ENCODE data around the gene KHNYN.

KHNYN gene

DNA sequence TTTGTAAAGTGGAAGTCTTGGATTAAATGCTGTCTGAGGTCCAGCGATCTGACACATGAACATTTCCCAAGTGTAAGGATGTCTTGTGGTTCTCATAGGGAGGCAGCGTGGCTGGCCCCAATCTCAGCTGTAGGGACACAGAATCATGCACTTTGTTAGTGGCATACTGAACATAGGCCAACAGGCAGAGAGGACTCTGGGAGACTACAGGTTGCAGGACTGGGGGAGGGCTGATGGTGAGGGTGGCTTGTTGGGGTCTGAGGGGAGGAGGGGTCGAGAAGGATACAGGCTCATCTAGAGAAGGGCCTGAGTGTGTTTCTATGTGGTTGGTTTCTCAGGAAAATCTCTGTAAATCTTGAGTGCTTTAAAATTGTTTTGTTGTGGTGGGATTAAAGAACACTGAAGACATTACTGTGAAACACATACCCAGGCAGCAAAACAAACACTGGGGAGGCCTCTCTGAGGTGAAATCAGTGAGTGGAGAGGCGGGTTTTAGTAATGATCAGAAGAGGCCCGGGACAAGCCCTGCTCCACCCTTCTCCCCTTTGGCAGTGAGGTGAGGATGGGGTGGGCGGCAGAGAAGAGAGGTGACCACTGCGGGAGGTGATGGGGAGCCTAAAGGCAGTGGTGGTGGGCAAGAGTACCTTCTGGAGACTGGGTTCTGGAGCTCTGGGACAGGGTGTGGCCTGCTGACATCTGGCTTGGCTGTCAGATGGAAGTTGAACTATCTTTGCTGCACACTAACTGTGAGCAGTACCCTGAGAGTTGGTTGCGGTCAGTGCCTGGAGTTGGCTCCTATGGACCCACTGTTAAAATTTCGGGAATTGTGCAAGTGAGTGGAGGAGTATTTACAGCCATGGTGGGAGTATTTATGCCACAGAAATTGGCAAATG, 27.7 kb upstream of the KHNYN start:
- no peak for DNase-seq (ENCODE audit: low read depth)

DNA sequence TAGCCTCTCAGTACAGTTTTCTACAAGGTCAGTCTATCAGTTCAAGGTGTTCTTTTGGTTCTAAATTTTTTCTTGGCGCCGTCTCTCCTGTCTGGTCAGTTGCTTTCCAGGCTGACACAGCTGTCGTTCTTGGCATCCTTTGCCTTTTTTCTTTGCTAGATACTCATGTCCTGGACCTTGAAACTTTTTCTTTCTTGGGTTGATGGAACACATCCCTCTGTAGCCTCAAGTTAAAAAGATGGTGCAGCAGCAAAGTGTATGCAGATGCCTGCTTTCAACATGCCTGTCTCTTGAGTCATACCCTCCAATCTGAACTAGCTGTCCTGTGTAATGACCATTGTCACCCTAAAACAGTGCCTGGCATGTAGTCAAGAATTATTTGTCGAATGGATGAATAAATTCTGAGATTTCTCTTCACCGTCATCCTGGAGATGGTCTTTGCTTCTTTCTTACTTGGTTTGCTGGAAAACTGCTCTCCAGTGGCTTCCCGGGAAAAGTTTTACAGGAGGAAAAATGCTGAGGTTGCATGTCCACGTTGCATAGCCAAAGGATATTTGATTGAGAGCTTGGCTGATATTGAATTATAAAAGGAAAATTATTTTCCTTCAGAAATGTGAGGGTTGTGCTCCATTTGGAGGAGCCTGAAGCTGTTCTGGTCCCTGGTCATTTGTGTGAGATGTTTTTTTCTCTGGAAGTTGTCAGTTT, 26.3 kb upstream of the KHNYN start:
- no peak for DNase-seq (ENCODE audit: low read depth)

- no peak for DNase-seq (ENCODE audit: low read depth)
Measured at GRCh38 chr14:24404814-24405213, 24.9 kb upstream of the KHNYN start.

GRCh38 chr14:24406416-24406815, 23.3 kb upstream of the KHNYN start:
- DNase-seq (ENCODE audit: low read depth), result no peak

DNA sequence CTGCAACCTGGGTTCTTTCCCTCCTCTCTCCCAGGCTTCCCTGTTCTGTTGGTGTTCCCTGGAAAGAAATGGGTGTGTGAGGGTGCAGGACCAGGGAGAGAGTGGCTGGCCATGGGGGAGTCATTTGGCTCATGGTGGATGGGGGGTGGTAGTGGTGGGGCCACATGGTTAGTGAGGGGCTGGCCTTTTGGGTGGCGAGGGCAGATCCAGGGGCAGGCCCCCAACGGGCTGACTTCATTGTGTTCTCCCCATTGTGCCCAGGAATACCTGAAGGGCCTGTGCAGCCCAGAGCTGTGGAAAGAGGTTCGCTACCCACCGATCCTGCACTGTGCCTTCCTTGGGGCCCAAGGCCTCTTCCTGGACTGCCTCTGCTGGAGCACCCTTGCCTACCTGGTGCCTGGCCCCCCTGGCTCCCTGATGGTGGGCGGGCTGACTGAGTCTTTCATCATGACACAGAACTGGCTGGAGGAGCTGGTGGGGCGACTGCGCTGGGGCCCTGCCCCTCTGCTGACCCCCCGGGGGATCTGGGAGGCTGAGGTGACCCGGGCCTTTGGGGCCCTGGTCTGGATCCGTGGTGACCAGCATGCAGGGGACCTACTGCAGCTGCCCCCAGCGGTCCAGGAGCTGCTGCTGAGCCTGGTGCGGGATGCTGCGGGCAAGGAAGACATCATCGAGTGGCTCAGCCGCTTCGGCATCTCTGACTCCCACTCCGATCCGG, 22.0 kb upstream of the KHNYN start:
- DNase-seq (ENCODE audit: low read depth), result no peak

- DNase-seq (ENCODE audit: low read depth), result no peak
Measured at GRCh38 chr14:24408764-24409163, 21.0 kb upstream of the KHNYN start.

GRCh38 chr14:24409192-24409591, 20.6 kb upstream of the KHNYN start:
- no peak for DNase-seq (ENCODE audit: low read depth)

- no peak for DNase-seq (ENCODE audit: low read depth)
Measured at GRCh38 chr14:24409956-24410355, 19.8 kb upstream of the KHNYN start.

- DNase-seq (ENCODE audit: low read depth), result no peak
Measured at GRCh38 chr14:24411443-24412389, 18.0 kb upstream of the KHNYN start.

DNA sequence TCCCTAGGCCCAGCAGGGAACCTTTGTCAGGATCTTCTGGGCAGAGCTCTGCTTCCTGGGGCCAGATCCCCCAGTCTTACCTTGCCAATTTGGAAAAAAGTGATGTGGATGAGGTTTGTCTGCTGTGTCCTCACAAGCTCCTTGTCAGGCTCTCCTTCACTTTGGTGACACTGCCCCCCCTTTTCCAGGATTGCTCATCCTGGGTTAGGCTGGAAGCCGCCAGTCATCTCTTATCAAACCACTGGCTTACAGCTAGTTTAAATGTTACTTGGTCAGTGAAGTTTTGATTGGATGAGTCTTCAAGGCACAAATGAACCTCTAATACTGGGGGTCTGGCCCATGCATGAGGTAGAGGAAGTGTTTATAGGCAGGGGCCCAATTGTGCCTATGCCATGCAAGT, 15.7 kb upstream of the KHNYN start:
- no peak for DNase-seq (ENCODE audit: low read depth)

DNA sequence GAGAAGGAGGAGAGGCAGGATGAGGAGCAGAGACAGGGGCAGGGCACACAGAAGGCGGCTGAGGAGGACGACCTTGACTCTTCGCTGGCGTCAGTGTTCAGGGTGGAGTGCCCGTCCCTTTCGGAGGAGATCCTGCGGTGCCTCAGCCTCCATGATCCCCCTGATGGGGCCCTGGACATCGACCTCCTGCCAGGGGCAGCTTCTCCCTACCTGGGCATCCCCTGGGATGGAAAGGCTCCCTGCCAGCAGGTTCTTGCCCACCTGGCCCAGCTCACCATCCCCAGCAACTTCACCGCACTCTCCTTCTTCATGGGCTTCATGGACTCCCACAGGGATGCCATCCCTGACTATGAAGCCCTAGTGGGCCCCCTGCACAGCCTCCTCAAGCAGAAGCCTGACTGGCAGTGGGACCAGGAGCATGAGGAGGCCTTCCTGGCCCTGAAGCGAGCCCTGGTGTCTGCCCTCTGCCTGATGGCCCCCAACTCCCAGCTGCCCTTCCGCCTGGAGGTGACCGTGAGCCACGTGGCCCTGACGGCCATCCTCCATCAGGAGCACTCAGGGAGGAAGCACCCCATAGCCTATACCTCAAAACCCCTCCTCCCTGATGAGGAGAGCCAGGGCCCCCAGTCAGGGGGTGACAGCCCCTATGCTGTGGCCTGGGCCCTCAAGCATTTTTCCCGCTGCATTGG, 14.9 kb upstream of the KHNYN start:
- DNase-seq (ENCODE audit: low read depth), result no peak

- no peak for DNase-seq (ENCODE audit: low read depth)
Measured at GRCh38 chr14:24415421-24416253, 14.1 kb upstream of the KHNYN start.

DNA sequence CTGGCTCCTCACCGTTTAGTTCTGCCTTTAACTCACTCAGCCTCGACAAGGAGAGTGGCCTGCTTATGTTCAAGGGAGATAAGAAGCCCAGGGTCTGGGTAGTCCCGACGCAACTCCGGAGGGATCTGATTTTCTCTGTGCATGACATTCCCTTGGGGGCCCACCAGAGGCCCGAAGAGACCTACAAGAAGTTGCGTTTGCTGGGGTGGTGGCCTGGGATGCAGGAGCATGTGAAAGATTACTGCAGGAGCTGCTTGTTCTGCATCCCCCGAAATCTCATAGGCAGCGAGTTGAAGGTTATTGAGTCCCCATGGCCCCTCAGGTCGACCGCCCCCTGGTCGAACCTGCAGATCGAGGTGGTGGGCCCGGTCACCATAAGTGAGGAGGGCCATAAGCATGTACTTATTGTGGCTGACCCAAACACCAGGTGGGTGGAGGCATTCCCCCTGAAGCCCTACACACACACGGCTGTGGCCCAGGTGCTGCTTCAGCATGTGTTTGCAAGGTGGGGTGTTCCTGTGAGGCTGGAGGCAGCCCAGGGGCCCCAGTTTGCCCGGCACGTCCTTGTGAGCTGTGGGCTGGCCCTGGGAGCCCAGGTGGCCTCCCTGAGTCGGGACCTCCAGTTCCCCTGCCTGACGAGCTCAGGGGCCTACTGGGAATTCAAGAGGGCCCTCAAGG, 13.4 kb upstream of the KHNYN start:
- DNase-seq (ENCODE audit: low read depth), result no peak

GRCh38 chr14:24416932-24417619, 12.7 kb upstream of the KHNYN start:
- no peak for DNase-seq (ENCODE audit: low read depth)

DNA sequence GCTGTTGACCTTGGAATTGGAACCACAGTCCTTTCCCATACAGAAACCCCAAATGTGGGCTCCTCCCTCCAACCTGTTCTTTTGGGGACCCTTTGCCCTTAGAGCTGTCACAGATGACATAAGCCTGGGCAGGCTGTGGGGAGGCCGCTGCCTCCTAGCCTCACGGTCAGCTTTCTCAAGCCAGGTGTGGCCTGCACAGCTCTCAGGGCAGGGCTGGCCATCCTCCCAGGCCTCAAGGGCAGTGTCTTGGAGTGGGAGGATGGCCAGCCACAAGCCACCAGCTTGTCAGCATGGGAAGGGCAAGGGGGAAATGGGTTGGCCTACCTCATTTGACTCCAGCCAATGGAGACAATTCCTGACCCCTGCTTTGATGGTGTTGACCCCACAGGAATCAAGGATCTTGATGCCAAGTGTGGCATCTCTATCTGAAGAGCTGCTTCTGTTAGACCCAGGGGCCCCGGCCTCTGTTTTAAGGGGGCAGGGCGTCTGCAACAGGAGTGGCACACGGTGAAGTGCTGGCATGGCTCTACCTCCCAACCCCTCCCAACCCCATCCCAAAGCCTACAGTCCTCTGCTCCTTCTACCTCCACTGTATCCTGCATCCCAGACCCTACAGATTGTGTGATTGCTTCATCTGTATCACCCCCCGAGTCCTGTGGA, 11.8 kb upstream of the KHNYN start:
- no peak for DNase-seq (ENCODE audit: low read depth)

DNA sequence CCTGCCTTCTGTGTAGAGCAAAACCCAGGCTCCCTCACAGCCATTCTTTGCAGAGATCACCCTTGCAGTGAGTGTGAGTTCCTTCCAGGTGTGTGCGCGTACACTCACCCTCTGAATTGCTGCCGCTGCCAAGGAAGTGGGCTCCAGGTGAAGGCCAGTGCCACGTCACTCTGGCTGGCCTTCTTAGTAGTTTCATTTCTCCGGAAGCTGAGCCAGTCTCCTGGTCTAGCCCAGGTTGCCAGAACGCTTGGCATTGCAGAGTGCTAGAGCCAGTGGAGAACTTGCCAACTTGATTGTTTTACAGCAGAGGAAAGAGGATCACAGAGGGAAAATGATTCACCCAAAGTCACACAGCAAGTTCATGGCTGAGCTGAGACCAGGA, 11.3 kb upstream of the KHNYN start:
- no peak for DNase-seq (ENCODE audit: low read depth)

DNA sequence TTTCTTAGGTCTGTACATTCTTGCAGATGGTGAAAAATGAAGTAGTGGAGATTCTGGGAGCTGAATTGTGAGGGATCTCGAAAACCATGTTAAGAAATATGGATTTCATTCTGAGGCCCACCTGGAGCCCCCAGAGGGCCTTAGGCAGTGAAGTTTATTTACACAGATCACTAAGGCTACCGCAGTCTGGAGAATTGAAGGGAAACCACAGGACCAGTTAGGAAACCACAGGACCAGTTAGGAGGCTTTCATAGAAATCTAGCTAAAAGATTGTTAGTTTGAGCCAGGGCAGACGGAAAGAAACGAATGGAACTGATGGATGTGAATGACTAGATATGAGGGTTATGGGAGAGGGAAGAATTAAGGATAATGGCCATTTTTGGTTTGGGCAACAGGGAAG, 7.5 kb upstream of the KHNYN start:
- no peak for DNase-seq (ENCODE audit: low read depth)
